Stimulated activated CD4-positive, alpha-beta T cell treated with anti-CD3 and anti-CD28 coated beads, Interleukin-12 subunit alpha, Interleukin-12 subunit beta, amount 100 ng/mL, for 4 hours (primary cell): Measurements from ENCODE around the gene ENOSF1.
A peak's percentile ranks its signal among the peaks of the same experiment; 100 is the strongest.

ENCODE experiments used
- DNase-seq: peaks from one replicate; pipeline ENCODE4 v3.0.0-alpha.2; 2020

Gene ENOSF1

DNA sequence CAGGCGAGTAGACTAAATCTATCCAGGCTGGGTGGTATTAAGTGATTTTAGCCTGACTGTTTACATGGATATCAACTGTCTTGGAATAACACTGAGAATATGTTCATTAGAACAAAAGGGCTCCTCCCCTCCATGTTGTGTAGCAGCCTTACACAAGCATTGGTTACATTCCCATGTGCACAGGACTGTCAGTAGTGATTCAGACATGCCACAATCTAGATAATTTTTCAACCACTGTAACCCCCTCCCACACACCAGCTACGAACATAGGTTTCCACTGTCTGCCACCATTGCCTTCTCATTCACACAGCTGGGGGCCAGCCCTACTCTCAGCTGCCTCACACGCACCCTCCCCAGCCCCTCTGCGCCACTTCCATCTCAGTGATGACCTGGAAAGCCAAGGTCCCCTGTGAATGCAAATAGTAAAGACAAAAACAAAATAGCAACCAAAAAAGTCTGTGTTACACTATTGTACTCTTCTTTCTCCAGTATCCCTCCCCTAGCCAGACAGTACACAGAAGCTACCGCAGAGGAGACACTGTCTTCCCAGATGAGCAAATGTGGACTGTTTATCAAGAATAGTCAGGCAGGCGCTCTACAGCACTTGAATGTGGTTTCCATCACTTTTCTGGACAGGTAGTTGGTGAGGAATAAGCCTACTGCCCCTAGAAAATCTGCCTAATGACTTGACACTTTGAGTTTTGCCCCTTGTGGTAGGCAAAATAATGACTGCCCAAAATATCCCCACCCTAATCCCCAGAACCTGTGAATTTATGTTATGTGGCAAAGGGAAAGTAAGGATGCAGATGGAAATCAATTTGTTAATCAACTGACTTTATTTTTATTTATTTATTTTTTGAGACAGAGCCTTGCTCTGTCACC, 82.9 kb downstream of the ENOSF1 start:
- DNase-seq, result no peak

GRCh38 chr18:627231-627630, 85.2 kb downstream of the ENOSF1 start:
- DNase-seq, result no peak

DNA sequence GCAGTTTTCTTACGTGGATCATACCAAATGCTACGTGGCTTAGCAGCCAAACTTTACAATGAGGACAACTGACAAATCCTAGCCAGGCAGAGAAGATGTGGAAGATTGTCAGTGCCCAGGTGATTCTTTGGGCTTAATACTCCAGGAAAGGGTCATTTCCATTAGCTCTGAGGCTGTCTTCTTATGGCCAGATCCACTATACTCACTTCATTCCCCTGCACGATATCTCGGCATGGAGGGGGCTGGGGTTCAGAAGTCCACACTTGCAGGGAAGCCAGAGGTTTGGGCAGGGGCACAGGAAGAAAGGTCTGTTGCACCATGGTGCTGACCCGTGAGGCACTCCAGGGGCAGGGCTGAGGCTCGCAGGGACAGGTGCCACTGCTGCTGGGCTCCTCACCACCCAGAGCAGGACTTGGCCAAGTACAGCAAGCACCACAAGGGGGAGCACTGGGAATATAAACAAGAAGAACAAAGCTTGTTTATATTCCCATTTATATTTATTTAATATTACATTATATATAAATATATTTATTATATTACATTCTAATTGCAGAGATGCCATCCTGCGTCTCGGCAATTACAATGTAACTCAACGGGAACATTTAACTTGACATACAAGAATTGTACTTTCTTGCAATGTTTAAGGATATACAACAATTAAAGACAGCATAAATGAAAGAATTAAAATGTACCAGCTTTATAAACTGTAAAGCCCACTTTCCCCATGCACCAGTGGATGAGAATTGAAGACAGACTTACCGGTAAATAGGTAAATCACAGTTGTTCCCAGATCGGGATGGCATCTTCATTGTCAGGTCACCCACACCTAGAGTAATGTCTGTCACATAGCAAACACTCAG, 88.4 kb downstream of the ENOSF1 start:
- peak; percentile 51 for DNase-seq

DNA sequence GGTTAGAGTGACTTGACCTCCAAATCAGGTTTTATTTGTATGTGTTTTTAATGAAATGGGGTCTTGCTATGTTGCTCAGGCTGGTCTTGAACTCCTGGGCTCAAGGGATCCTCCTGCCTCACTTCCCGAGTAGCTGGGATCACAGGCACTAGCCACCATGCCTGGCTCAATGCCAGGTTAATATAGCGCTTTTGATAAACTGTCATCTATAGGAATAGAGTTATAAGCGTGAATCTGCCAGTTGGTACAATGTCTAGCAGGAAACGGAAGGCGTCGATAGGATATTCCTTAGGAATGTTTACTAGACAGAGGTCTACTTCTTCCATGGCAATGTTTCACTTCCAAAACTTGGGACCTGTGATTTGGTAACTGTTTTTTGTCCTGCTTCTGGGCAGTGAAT, 90.1 kb downstream of the ENOSF1 start:
- DNase-seq, result no peak

GRCh38 chr18:621291-622043, 91.0 kb downstream of the ENOSF1 start:
- no peak for DNase-seq
